BE2C (cell line): ENCODE data around the gene ZCCHC2.

Source experiments
- DNase-seq: peaks from one replicate; pipeline ENCODE4 v3.0.0-alpha.2; 2020
- H3K27me3 ChIP-seq: fragments of 250-450 bp; sonication (Bioruptor Pico); 2 replicates; pipeline ENCODE4 v1.5.1; 2020; ENCODE audit warnings: mild to moderate bottlenecking
- H3K36me3 ChIP-seq: fragments of 250-450 bp; sonication (Bioruptor Pico); 2 replicates; pipeline ENCODE4 v1.5.1; 2020; ENCODE audit warnings: mild to moderate bottlenecking
- H3K4me1 ChIP-seq: fragments of 250-450 bp; sonication (Bioruptor Pico); 2 replicates; pipeline ENCODE4 v1.5.1; 2020
- H3K4me3 ChIP-seq: 2 replicates; pipeline ENCODE4 v1.5.1; 2011; ENCODE audit warnings: low read depth, low read length
- H3K9me3 ChIP-seq: fragments of 250-450 bp; sonication (Bioruptor Pico); 2 replicates; pipeline ENCODE4 v1.5.1; 2020
- TF ChIP-seq, protein P1 (sequence below): IDR thresholded peaks from 2 replicates; pipeline ENCODE4 v1.5.1; 2012; ENCODE audit warnings: mild to moderate bottlenecking, low read depth, low read length

Gene ZCCHC2

DNA sequence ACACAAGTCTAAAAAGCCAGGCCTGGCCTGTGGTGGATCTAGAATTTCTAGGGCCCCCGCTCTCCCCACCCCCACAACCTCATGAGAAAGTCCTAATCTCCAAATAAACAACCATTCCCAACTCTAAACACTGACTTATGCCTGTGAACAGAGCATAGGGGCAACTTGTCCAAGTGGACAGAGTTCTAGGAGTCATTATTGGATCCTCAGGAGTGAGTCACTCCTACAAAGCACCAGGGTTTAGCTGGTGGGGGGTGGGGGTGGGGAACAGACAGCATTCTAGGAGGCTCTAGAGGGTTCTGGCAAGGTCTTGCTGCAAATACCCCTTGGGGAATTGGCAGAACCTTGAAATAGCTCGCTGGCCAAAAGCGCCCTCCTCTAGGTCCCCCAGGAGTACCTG, 83.3 kb downstream of the ZCCHC2 start:
- no peak for DNase-seq
- no peaks in the 10 kb centered on the region for H3K36me3 ChIP-seq
- TF ChIP-seq, protein P1, sequence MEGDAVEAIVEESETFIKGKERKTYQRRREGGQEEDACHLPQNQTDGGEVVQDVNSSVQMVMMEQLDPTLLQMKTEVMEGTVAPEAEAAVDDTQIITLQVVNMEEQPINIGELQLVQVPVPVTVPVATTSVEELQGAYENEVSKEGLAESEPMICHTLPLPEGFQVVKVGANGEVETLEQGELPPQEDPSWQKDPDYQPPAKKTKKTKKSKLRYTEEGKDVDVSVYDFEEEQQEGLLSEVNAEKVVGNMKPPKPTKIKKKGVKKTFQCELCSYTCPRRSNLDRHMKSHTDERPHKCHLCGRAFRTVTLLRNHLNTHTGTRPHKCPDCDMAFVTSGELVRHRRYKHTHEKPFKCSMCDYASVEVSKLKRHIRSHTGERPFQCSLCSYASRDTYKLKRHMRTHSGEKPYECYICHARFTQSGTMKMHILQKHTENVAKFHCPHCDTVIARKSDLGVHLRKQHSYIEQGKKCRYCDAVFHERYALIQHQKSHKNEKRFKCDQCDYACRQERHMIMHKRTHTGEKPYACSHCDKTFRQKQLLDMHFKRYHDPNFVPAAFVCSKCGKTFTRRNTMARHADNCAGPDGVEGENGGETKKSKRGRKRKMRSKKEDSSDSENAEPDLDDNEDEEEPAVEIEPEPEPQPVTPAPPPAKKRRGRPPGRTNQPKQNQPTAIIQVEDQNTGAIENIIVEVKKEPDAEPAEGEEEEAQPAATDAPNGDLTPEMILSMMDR, result no peak
- H3K4me1 ChIP-seq, result no peaks in the 10 kb centered on the region
- no peaks in the 10 kb centered on the region for H3K9me3 ChIP-seq
- no peaks in the 10 kb centered on the region for H3K27me3 ChIP-seq
- no peak overlapping the region for H3K4me3 ChIP-seq

DNA sequence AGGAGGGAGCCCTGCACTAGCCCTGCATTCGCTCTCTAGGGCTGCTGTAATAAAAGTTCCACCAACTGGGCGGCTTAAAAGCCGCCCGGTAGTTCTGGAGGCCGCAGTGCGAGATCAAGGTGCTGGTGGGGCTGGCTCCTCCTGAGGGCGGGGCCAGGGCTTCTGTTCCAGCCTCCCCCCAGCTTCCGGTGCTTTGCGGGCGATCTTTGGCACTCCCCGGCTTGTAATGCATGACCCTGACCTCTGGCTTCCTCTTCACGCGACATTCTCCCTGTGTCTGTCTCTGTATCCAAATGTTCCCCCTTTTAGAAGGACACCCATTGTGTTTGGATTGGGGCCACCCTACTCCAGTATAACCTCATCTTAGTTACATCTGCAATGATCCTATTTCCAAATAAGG, 84.5 kb downstream of the ZCCHC2 start:
- TF ChIP-seq, protein P1, result no peak
- H3K4me3 ChIP-seq, result no peak overlapping the region
- H3K9me3 ChIP-seq, result no peaks in the 10 kb centered on the region
- no peaks in the 10 kb centered on the region for H3K36me3 ChIP-seq
- H3K4me1 ChIP-seq, result no peaks in the 10 kb centered on the region
- DNase-seq, result no peak
- no peaks in the 10 kb centered on the region; the same call in 1 of the 2 replicates for H3K27me3 ChIP-seq

DNA sequence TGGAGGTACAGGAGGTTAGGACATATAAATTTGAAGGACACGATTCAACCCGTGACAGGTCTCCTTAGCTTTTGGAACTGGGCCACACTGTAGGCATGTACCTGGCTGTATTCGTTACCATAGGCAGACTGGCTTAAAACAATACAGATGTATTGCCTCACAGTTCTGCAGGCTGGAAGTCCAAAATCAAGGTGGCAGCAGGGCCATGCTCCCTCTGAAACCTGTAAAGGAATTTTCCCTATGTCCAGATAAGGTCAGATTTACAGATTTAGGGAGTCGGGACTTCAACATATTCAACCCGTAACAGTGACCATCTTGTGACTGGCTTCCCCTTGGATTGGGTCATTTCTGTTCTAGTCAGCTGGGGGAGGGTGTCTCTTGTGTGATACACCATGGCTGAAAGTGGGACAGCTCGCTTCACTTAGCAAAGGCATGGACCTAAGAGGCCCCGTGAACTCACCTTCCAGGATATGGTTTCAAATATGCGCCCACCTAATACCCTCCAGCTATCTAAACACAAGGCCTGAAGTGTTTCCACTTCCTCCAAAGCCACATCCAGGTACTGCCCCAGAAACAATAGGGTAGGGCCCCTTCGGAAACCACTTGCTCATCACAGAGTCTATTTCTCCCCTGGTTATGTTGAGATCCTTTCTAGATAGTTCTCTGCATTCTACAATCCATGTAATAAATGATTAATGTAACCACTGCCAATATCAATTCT, 85.0 kb downstream of the ZCCHC2 start:
- H3K27me3 ChIP-seq, result no peaks in the 10 kb centered on the region; the same call in 1 of the 2 replicates
- no peaks in the 10 kb centered on the region for H3K4me1 ChIP-seq
- TF ChIP-seq, protein P1, result no peak
- no peak for DNase-seq
- H3K4me3 ChIP-seq, result no peak overlapping the region
- H3K9me3 ChIP-seq, result no peaks in the 10 kb centered on the region
- H3K36me3 ChIP-seq, result no peaks in the 10 kb centered on the region

DNA sequence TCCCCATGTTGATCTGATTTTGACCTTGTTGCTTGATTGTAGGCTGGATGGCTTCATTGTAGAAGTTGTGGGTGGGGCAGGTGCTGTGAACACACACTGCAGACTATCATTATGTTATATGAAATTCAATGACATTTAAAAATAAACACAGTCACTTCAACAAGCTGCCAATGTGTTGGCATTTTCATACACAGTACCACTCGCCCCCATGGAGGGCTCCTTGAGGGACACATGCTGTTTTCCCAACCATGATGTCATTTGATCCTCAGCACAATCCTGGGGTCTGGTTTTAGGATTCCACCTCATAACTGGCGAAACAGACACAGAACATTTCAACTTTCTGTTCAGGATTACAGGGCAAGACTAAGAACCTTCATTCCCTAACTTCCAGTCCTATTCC, 86.9 kb downstream of the ZCCHC2 start:
- H3K9me3 ChIP-seq, result no peaks in the 10 kb centered on the region
- no peaks in the 10 kb centered on the region for H3K4me1 ChIP-seq

DNA sequence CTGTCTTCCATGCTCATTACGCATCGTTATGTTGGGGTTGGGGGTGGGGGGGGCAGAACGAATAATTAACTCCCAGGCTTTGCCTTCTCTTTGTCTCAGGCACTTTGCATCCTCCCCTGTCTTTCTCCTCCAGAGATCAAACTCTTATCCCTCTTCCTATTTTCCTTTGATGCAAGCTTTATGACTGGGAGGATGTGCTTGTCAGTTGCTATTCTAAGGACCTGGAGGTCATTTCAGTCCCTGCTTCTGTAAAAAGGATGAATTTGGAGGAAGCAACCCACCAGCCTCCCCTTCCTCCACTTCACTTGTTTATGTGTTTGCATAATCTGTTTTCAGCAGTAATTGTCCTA, 87.5 kb downstream of the ZCCHC2 start:
- DNase-seq, result no peak
- TF ChIP-seq, protein P1, result no peak
- Histone ChIP-seq H3K4me3 (no peak overlapping the region), H3K9me3 (no peaks in the 10 kb centered on the region), H3K4me1 (no peaks in the 10 kb centered on the region), H3K36me3 (no peaks in the 10 kb centered on the region), H3K27me3 (no peaks in the 10 kb centered on the region; the same call in 1 of the 2 replicates)

More for the DNA sequence above, 86.9 kb downstream of the ZCCHC2 start:
- no peaks in the 10 kb centered on the region for H3K36me3 ChIP-seq
- H3K27me3 ChIP-seq, result no peaks in the 10 kb centered on the region; the same call in 1 of the 2 replicates
- TF ChIP-seq, protein P1, result no peak
- no peak for DNase-seq
- H3K4me3 ChIP-seq, result no peak overlapping the region

DNA sequence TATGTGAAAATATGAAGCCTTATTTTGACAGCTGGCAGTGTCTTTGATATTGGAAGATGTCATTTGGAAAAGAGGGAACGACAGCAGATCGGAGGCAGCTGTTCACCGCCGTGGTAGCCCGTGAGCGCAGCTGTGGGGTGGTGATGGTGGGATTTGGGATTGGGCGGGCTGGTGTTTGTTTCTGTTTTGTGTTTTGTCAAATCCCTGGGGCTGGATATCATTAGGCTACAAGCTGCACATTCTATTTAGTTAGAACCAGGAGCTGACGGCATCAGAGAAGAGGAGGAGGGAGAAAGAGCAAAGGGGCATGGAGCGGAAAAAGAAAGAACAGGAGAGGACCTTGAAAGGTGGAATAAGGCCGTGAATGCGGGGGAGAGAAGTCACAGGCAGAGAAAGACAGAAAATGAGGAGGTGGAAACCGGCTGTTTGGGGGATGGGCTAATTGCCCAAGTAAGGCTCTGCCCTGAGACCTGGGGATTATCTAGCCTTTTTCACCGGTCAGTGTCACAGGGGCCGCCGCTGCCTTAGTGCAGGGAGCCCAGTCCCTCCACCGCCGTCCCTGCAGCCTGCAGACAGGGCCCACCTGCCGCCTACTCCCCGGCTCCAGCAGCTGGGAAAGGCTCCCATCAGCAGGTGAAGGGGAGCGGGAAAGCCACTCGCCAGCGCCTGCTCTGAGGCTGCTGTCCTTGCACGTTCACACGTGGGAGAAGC, 88.0 kb downstream of the ZCCHC2 start:
- Histone ChIP-seq H3K4me3 (no peak overlapping the region), H3K36me3 (no peaks in the 10 kb centered on the region), H3K27me3 (no peaks in the 10 kb centered on the region; the same call in 1 of the 2 replicates), H3K4me1 (no peaks in the 10 kb centered on the region), H3K9me3 (no peaks in the 10 kb centered on the region)
- DNase-seq, result no peak
- TF ChIP-seq, protein P1, result no peak
